B cell (primary cell): ENCODE results near the gene CNKSR3.

ENCODE experiments used
- CTCF ChIP-seq: fragments of 200-600 bp; IDR thresholded peaks from one replicate; pipeline ENCODE4 v1.8.0; 2022; ENCODE audit warnings: antibody characterized with exemption, mild to moderate bottlenecking
- EZH2 ChIP-seq: IDR thresholded peaks from 2 replicates; pipeline ENCODE4 v1.6.1; 2012; ENCODE audit warnings: borderline replicate concordance, low read depth, mild to moderate bottlenecking, moderate library complexity, low read length; ENCODE audit not compliant: insufficient read depth, poor library complexity, severe bottlenecking

DNA sequence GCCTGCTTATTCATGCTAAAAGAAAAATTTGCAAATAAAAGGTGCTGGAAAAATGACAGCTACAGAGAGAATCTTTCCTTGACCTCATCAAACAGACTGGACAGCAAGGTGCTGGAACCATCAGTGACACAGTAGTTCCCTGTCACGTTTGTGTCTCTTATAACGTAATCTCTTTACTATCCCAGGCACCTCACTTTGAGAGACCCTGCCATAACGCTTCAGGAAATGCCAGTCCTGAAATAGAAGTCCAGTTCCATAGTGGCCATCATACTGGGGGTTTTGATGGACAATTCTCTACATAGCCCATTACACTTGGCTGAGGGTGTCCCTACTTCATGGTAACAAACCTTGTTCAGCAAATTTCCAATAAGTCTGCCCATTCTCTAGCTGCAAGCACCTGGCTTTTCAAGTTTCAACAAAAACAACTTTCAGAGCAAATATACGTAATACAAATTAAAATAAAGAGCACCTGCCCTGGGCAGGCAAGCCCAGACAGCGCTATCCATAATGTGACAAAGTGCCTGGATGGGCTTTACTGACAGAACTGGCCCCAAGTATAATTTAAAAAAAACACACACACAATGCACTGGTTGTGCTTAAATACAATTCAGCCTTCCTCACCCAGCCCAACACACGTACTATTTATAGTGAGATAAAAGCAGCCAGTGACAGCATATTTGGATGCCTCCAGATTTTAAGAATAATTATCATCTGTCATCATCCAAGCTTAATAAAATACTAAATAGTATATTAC, 38.7 kb downstream of the CNKSR3 start:
- TF ChIP-seq CTCF (no peak), EZH2 (no peak)
